GM23338 (cell line): Measurements from ENCODE around the gene ATP5ME. TPM values are rescaled to one million over a fixed set of nuclear protein-coding genes. Genes with fewer than 3 reads are reported as not detected.

Source experiments
- ATAC-seq: fragments of 200-7000 bp; cut with Tn5 transposase; 3 replicates; pipeline ENCODE4 v1.9.1; 2020
- DNase-seq: peaks from one replicate; pipeline ENCODE4 v3.0.0-alpha.2; 2015; ENCODE audit warnings: low spot score
- H2AFZ ChIP-seq: fragments of 200-600 bp; sonication (generic); 2 replicates; pipeline ENCODE4 v1.8.0; 2016; ENCODE audit warnings: antibody characterized with exemption, mild to moderate bottlenecking, moderate library complexity
- H3F3A ChIP-seq: fragments of 200-600 bp; sonication (generic); replicated peaks from 2 replicates; pipeline ENCODE4 v1.8.0; 2017; ENCODE audit warnings: antibody characterized with exemption, mixed run types, low read depth
- H3K27ac ChIP-seq: fragments of 200-600 bp; sonication (generic); 2 replicates; pipeline ENCODE4 v1.6.1; 2016; ENCODE audit warnings: low read depth
- H3K27me3 ChIP-seq: fragments of 200-600 bp; sonication (generic); 2 replicates; pipeline ENCODE4 v1.8.0; 2016; ENCODE audit warnings: mild to moderate bottlenecking, mixed run types, moderate library complexity; ENCODE audit not compliant: insufficient read depth
- H3K36me3 ChIP-seq: fragments of 200-600 bp; sonication (generic); 2 replicates; pipeline ENCODE4 v1.8.0; 2016; ENCODE audit warnings: mild to moderate bottlenecking; ENCODE audit not compliant: insufficient read depth
- H3K4me1 ChIP-seq: fragments of 200-600 bp; sonication (generic); 2 replicates; pipeline ENCODE4 v1.8.0; 2016; ENCODE audit warnings: mild to moderate bottlenecking, moderate library complexity; ENCODE audit not compliant: insufficient read depth
- H3K4me2 ChIP-seq: fragments of 200-600 bp; sonication (generic); 2 replicates; pipeline ENCODE4 v1.7.1; 2017; ENCODE audit warnings: mixed run types
- H3K4me3 ChIP-seq: fragments of 200-600 bp; sonication (generic); 2 replicates; pipeline ENCODE4 v1.6.1; 2016; ENCODE audit warnings: mixed run types
- H3K79me2 ChIP-seq: fragments of 200-600 bp; sonication (generic); replicated peaks from 2 replicates; pipeline ENCODE4 v1.8.0; 2017; ENCODE audit warnings: mild to moderate bottlenecking; ENCODE audit not compliant: insufficient read depth
- H3K9me2 ChIP-seq: fragments of 200-600 bp; sonication (generic); 2 replicates; pipeline ENCODE4 v1.8.0; 2017; ENCODE audit not compliant: insufficient read depth
- H4K20me1 ChIP-seq: fragments of 200-600 bp; sonication (generic); replicated peaks from 2 replicates; pipeline ENCODE4 v1.8.0; 2017; ENCODE audit warnings: mild to moderate bottlenecking; ENCODE audit not compliant: insufficient read depth
- H3K27ac Mint-ChIP-seq: 2 replicates; pipeline ENCODE4 v1.8.0; 2020; ENCODE audit warnings: inconsistent platforms, mild to moderate bottlenecking, moderate library complexity, mixed read lengths
- H3K27me3 Mint-ChIP-seq: 3 replicates; pipeline ENCODE4 v1.8.0; 2022; ENCODE audit warnings: low read depth, mild to moderate bottlenecking, moderate library complexity, mixed read lengths, inconsistent platforms; ENCODE audit not compliant: insufficient read depth, poor library complexity
- H3K36me3 Mint-ChIP-seq: 3 replicates; pipeline ENCODE4 v1.8.0; 2021; ENCODE audit warnings: low read depth, mild to moderate bottlenecking, inconsistent platforms, moderate library complexity, mixed read lengths
- H3K4me1 Mint-ChIP-seq: 3 replicates; pipeline ENCODE4 v1.8.0; 2020; ENCODE audit warnings: mild to moderate bottlenecking, inconsistent platforms, mixed read lengths
- H3K4me3 Mint-ChIP-seq: 3 replicates; pipeline ENCODE4 v1.8.0; 2021; ENCODE audit warnings: moderate library complexity, mild to moderate bottlenecking, inconsistent platforms, mixed read lengths
- H3K9me3 Mint-ChIP-seq: 3 replicates; pipeline ENCODE4 v1.8.0; 2020; ENCODE audit warnings: moderate library complexity, mild to moderate bottlenecking, inconsistent platforms, mixed read lengths
- CREB1 ChIP-seq: fragments of 250-450 bp; sonication (Bioruptor Pico); IDR thresholded peaks from 2 replicates; pipeline ENCODE4 v1.5.0; 2020; ENCODE audit warnings: low read depth, mild to moderate bottlenecking, moderate library complexity
- EZH2 ChIP-seq: fragments of 200-600 bp; sonication (generic); IDR thresholded peaks from one replicate; pipeline ENCODE4 v1.8.0; 2017; ENCODE audit warnings: antibody characterized with exemption, mild to moderate bottlenecking, low read depth; ENCODE audit not compliant: unreplicated experiment
- EZH2phosphoT487 ChIP-seq: fragments of 200-600 bp; sonication (generic); IDR thresholded peaks from one replicate; pipeline ENCODE4 v1.8.1; 2018; ENCODE audit warnings: antibody characterized with exemption; ENCODE audit not compliant: unreplicated experiment
- JUNB ChIP-seq: IDR thresholded peaks from one replicate; pipeline ENCODE4 v1.6.1; 2016; ENCODE audit warnings: antibody characterized with exemption; ENCODE audit not compliant: unreplicated experiment
- NANOG ChIP-seq: IDR thresholded peaks from 2 replicates; pipeline ENCODE4 v1.6.1; 2016; ENCODE audit warnings: antibody characterized with exemption, borderline replicate concordance
- REST ChIP-seq: IDR thresholded peaks from one replicate; pipeline ENCODE4 v1.6.1; 2018; ENCODE audit warnings: antibody characterized with exemption; ENCODE audit not compliant: unreplicated experiment
- ZNF114 ChIP-seq: fragments of 250-450 bp; sonication (Bioruptor Pico); IDR thresholded peaks from 2 replicates; pipeline ENCODE4 v1.5.0; 2020; ENCODE audit warnings: mild to moderate bottlenecking, moderate library complexity
- ZNF331 ChIP-seq: fragments of 250-450 bp; sonication (Bioruptor Pico); IDR thresholded peaks from 2 replicates; pipeline ENCODE4 v1.5.0; 2020; ENCODE audit warnings: low read depth, mild to moderate bottlenecking, moderate library complexity
- ZNF462 ChIP-seq: fragments of 250-450 bp; sonication (Bioruptor Pico); IDR thresholded peaks from 2 replicates; pipeline ENCODE4 v1.5.0; 2020; ENCODE audit warnings: mild to moderate bottlenecking, moderate library complexity
- polyA plus RNA-seq: library from polyadenylated mRNA; unstranded; fragments of >200 nt; fragmentation: Nextera tagmentation; extraction: Ambion mirVana; gene quantifications from 2 replicates; pipeline ENCODE4 v1.2.1, GENCODE V29; 2016
- total RNA-seq: library from RNA; depleted of rRNA; stranded (reverse); fragments of >200 nt; shearing (Covaris generic); gene quantifications from 2 replicates; pipeline ENCODE4 v1.2.3, GENCODE V29; 2014

The ATP5ME gene
- total and polyA plus RNA-seq, 2 experiments from 2014 or later: 60.5 to 2,021 TPM

DNA sequence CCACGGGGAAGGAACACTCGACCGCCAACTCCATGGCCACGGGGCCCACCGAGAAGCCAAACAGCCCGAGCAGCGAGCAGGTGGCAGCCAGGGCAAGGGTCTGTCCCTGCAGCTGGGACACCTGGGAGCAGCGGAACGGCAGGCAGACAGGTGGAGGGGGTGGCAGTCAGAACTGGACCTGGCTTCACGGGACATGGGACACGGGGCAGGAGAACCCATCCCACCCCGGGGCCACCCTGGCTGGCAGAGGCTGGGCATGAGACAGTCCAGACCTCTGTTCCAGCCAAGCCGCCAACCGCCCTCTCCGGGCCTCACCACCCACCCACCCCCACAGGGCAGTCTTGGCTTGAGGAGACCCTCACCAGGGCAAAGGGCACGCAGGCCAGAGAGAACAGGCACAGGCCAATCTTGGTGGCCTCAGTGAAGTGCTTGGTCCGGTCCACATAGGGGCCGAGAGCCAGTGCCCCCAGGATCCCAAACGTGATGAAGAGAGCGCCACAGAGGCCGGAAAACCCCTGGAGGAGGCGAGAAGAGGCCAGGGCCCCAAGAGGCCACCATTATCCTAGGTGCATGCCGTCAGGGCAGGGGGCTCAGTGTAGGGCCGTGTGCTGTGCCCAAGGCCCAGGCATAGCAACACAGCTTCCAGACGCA, 9.3 kb upstream of the ATP5ME start (continued):
- no peak for TF ChIP-seq ZNF462 (CRISPR knock-in tag)

GRCh38 chr4:682490-683172, 8.6 kb upstream of the ATP5ME start:
- Mint-ChIP-seq H3K4me1 (peaks cover 9% of the 10 kb centered on the region), H3K27ac (no peak overlapping the region), H3K4me3 (no peak overlapping the region), H3K9me3 (peaks cover 3% of the 10 kb centered on the region; the same call in 2 of the 3 replicates), H3K27me3 (peaks cover 16% of the 10 kb centered on the region), H3K36me3 (no peaks in the 10 kb centered on the region; the same call in 2 of the 3 replicates)
- Histone ChIP-seq H3K36me3 (no peaks in the 10 kb centered on the region), H4K20me1 (no peaks in the 10 kb centered on the region), H3F3A (peaks cover 7% of the 10 kb centered on the region; the same call in 1 of the 2 replicates), H3K27ac (no peak overlapping the region), H3K4me1 (no peaks in the 10 kb centered on the region), H3K9me2 (no peaks in the 10 kb centered on the region), H3K79me2 (no peaks in the 10 kb centered on the region), H3K27me3 (no peaks in the 10 kb centered on the region), H3K4me2 (no peak overlapping the region), H3K4me3 (no peak overlapping the region), H2AFZ (no peak overlapping the region)
- DNase-seq: no peak
- no peak for ATAC-seq
- TF ChIP-seq ZNF114 (CRISPR knock-in tag) (no peak), CREB1 (CRISPR knock-in tag) (no peak), JUNB (no peak), EZH2phosphoT487 (no peak), EZH2 (no peak), REST (no peak), ZNF331 (CRISPR knock-in tag) (no peak), NANOG (no peak)
